ENCODE measurements around the gene DNAI2.
A peak's percentile ranks its signal among the peaks of the same experiment; 100 is the strongest.

Gene DNAI2

GRCh38 chr17:74358697-74359096 lies 84.7 kb downstream of the DNAI2 start:
- DNase-seq = no peak

- DNase-seq = no peak
These were observed 85.9 kb downstream of the DNAI2 start for GRCh38 chr17:74359916-74360315.

- DNase-seq = peak in 1 of 56 donors; percentile 38
These were observed 86.8 kb downstream of the DNAI2 start for GRCh38 chr17:74360899-74361229.

GRCh38 chr17:74361230-74362068 lies 87.4 kb downstream of the DNAI2 start, which contains the start of gene BTBD17:
TSS of gene BTBD17 (minus strand) at chr17:74361868. CDS start at chr17:74361819, 49 bp downstream.
- peak in 50 of 56 donors; percentile 16 to 78 (median 52) for DNase-seq

GRCh38 chr17:74362069-74362405 lies 88.0 kb downstream of the DNAI2 start:
- DNase-seq = peak in 7 of 56 donors; percentile 17 to 66 (median 38)

- DNase-seq = peak in 42 of 56 donors; percentile 13 to 76 (median 45)
These were observed 88.9 kb downstream of the DNAI2 start for GRCh38 chr17:74362810-74363498.
